Skeletal muscle tissue (tissue), 4 donors: ENCODE data around the gene NEURL1B. TPM values are rescaled to one million over a fixed set of nuclear protein-coding genes. Genes with fewer than 3 reads are reported as not detected.
"Not testable (repeated sequence)": the region's sequence is repeated elsewhere in the genome, so short reads cannot be mapped to it uniquely, and the experiment has no call there.

Source experiments
- H3K27ac ChIP-seq: one replicate; pipeline ENCODE4 v1.7.0; 2013; ENCODE audit warnings: mild to moderate bottlenecking, low read depth, low read length, inconsistent platforms
- H3K27me3 ChIP-seq, 3 donors: one replicate each; pipeline ENCODE4 v1.7.0; 2013; ENCODE audit warnings: low read length in 3 of 3; ENCODE audit not compliant: control insufficient read depth in 3 of 3, insufficient read depth in 3 of 3
- H3K36me3 ChIP-seq, 3 donors: one replicate each; pipeline ENCODE4 v1.7.0; 2013; ENCODE audit warnings: low read length in 3 of 3; ENCODE audit not compliant: control insufficient read depth in 3 of 3, insufficient read depth in 3 of 3
- H3K4me1 ChIP-seq, 3 donors: one replicate each; pipeline ENCODE4 v1.7.0; 2013; ENCODE audit warnings: low read length in 3 of 3, mild to moderate bottlenecking in 3 of 3; ENCODE audit not compliant: control insufficient read depth in 3 of 3, insufficient read depth in 3 of 3
- H3K4me3 ChIP-seq, 3 donors: one replicate each; pipeline ENCODE4 v1.7.0; 2013; ENCODE audit warnings: low read length in 3 of 3
- H3K9ac ChIP-seq, 3 donors: one replicate each; pipeline ENCODE4 v1.7.0; 2013; ENCODE audit warnings: low read length in 3 of 3, mild to moderate bottlenecking in 3 of 3, moderate library complexity in 2 of 3, low read depth in 1 of 3
- H3K9me3 ChIP-seq, 3 donors: one replicate each; pipeline ENCODE4 v1.7.0; 2013; ENCODE audit warnings: low read length in 3 of 3; ENCODE audit not compliant: control insufficient read depth in 3 of 3
- total RNA-seq: library from RNA; depleted of rRNA; stranded (reverse); fragments of >200 nt; gene quantifications from one replicate; pipeline ENCODE4 v1.2.3, GENCODE V29; 2014
- donor health status: Osteomylitis.

The NEURL1B gene
- total RNA-seq, 1 donor from 2014 or later = 23.0 TPM

DNA sequence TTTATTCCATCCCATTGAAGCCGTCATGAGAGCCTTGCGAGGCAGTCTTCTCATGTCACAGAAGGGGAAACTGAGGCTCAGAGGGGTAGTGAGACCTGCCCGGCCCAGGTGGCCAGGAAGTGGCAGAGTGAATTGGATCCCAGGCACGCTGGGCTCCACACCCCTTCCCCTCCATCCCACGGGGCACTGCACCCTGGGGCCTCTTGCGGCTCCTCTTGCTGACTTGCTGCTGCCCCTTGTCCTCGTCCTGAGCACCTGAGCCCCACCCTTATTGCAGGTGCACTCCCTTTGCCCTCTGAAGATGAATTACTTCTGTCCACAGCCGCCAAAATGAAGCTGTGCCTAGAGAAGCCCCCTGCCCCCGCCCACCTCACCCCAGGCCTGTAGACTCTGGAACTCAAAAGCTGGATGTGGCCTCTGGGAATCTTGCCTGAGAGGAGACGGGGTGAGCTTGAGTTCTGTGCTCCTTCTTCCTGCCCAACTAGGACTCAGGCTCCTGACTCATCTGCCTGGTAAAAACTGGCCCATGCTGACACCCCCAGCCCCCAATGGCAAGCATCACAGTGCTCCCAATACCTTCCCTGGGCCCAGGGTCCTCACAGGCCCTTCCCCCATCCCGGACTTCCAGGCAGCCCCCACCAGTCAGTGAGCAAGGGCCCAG, 6.4 kb downstream of the NEURL1B start:
- Histone ChIP-seq H3K9ac (peak overlapping the region in 1 of 3 donors; percentile 19), H3K36me3 (peaks cover 0 to 10% (median 0%) of the 10 kb centered on the region in 3 donors), H3K4me1 (peaks cover 36 to 50% (median 48%) of the 10 kb centered on the region in 3 donors), H3K27ac (peak overlapping the region; percentile 46), H3K9me3 (no peaks in the 10 kb centered on the region), H3K4me3 (no peak overlapping the region), H3K27me3 (no peaks in the 10 kb centered on the region)

DNA sequence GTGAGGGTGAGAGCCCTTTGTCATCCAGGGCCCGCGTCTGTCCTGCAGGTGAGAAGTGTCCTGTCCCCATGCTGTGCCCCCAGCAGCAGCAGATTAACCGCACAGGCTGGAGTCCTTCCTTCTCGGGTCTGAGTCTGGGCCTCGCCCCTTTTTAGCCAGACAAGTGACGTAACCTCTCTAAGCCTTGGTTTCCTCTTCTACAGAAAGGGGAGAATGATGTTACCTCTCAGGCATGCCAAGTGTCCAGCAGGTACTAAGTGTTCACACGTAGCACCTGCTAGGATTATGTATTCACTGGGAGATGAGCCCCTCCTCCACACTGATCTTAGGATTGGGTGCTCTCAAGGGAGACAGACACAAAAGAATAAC, 6.9 kb downstream of the NEURL1B start:
- Histone ChIP-seq H3K4me3 (no peak overlapping the region), H3K9me3 (no peaks in the 10 kb centered on the region), H3K4me1 (peaks cover 34 to 48% (median 45%) of the 10 kb centered on the region in 3 donors), H3K9ac (peak overlapping the region in 1 of 3 donors; percentile 19), H3K27ac (peak overlapping the region; percentile 42), H3K27me3 (no peaks in the 10 kb centered on the region), H3K36me3 (peaks cover 0 to 9% (median 0%) of the 10 kb centered on the region in 3 donors)

DNA sequence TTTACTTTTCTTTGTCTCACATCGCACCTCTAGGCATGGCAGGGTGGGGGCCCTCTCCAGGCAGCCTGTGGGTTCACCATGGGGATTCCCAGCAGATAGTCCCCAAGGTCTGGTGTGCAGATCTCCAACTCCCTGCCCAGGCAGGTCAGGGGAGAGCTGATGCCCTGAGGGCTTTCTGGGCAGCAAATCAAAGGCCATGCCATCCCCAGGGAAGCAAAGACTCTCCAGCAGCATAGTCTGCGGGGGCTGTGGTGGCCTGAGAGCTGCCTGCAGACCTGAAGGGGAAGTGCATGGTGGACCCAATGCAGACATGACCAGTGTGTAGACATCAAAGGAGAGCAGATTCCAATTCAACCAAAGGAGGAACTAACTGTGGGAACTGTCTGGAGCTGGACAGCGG, 7.7 kb downstream of the NEURL1B start:
- Histone ChIP-seq H3K27ac (no peak overlapping the region), H3K9ac (no peak overlapping the region), H3K36me3 (peaks cover 0 to 4% (median 0%) of the 10 kb centered on the region in 3 donors), H3K27me3 (no peaks in the 10 kb centered on the region), H3K4me1 (peaks cover 29 to 40% (median 40%) of the 10 kb centered on the region in 3 donors), H3K4me3 (no peak overlapping the region), H3K9me3 (no peaks in the 10 kb centered on the region)

DNA sequence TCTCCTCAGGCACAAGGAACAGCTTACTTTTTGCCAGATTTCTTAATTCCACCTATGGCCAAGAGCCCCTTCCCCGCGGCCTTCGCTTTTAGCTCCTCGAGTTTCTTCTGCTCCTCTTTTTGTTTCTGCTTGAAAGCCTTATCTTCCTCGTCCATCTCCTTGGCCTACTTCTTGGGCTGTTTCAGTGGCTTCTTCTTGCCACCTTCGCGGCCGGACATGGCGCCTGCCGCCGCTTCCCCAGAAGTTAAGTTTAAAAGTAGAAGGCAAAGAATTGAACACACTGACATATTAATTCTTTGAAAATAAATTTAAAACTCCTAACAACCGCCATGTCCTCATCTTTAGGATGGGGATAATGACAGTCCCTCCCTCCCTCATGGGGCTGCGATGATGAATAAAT, 15.4 kb downstream of the NEURL1B start:
- H3K36me3 ChIP-seq, H3K9ac ChIP-seq, H3K27me3 ChIP-seq, H3K27ac ChIP-seq, H3K4me3 ChIP-seq, H3K9me3 ChIP-seq: not testable (repeated sequence)
- H3K4me1 ChIP-seq = peaks cover 26 to 40% (median 38%) of the 10 kb centered on the region in 3 donors

DNA sequence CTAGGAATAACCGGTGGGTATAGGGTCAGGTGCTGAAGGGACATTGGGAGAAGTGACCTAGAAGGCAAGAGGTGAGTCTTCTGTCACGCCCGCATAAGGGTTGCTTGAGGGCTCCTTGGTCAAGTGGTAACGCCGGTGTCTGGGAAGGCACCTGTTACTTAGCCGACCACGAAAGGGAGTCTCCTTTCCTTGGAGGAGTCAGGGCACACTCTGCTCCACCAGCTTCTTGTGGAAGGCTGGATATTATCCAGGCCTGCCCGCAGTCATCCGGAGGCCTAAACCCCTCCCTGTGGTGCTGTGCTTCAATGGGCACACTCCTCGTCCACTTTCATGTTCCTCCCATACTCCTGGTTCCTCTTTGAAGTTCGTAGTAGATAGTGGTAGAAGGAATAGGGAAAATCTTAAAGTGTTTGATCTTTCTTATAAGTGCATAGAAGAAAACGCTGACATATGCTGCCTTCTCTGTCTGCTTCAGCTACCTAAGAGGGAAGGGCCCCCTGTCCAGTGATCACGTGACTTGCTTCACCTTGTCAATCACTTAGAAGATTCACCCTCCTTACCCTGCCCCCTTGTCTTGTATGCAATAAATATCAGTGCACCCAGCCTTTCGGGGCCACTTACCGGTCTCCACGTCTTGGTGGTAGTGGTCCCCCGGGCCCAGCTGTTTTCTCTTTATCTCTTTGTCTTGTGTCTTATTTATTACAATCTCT, 16.6 kb downstream of the NEURL1B start:
- H3K4me1 ChIP-seq = peaks cover 36 to 50% (median 43%) of the 10 kb centered on the region in 3 donors
- H3K27ac ChIP-seq = peak overlapping the region; percentile 62
- not testable (repeated sequence) for H3K27me3 ChIP-seq, H3K36me3 ChIP-seq, H3K4me3 ChIP-seq, H3K9ac ChIP-seq, H3K9me3 ChIP-seq

DNA sequence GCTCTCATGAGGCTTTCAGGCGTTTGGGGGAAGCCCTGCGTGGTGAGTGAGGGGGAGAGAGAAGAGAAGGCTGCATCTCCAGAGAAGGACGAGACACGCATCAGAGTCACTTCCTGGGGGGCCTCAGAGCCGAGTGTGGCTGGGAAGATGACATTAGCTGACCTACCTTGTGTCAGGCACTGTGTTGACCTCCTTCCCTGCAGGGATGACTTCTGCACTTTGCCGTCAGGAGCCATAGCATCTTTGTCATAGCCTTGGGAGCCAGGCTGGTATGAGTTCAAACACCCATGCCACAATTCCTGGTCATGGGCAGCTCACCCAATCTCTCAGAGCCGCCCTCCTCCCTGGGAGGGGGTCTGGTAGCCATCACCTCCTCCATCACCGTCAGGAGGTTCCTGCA, 17.3 kb downstream of the NEURL1B start:
- Histone ChIP-seq H3K9ac (peak overlapping the region in 1 of 3 donors; percentile 32), H3K4me1 (peaks cover 36 to 50% (median 45%) of the 10 kb centered on the region in 3 donors), H3K9me3 (peaks cover 0 to 5% (median 0%) of the 10 kb centered on the region in 3 donors), H3K27ac (peak overlapping the region; percentile 62), H3K4me3 (peak overlapping the region in 2 of 3 donors; percentile 25 to 49), H3K27me3 (no peaks in the 10 kb centered on the region), H3K36me3 (peaks cover 0 to 3% (median 0%) of the 10 kb centered on the region in 3 donors)

DNA sequence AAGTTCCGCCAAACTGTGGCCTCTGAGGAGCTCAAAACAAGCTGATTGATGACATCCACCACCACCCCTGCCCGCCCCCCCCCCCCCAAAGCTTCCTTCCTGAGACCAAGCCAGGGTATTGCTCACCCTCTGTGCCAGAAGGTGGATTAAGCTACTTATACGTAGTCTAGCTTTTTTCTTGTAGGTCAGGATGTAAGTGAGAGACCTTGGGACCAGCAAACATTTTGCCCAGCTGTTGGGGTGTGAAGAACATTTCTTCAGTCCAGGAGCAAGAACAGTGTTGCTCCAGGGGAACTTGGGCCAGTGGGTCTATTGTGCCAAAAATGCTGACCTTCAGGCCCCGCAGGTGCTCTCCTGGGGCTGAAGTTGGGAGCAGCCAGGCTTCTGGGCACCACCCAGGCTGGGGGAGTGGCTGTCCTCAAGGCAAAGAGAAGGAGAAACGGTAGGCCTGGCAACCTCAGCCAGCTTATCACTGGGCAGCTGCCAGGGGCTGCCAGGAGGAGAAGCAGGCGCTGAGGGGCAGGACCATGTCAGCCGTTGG, 18.0 kb downstream of the NEURL1B start:
- H3K36me3 ChIP-seq = peaks cover 0 to 3% (median 0%) of the 10 kb centered on the region in 3 donors
- no peak overlapping the region for H3K4me3 ChIP-seq
- H3K9ac ChIP-seq = peak overlapping the region in 1 of 3 donors; percentile 68

DNA sequence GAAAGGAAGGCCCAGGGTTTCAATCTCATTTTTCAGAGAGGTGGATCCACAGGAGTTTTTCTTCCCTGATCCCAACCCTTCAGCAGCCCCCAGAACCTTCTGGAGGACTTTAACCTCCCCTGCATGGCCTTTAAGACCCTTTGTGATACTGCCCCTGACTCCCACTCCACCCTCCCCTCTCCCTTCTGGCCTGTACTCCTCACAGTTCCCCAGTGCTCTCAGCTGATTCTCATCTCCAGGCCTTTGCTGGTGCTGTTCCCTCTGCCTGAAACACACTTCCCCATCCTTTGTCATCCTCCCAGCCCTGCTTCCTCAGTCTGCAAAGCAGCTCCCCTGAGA, 18.5 kb downstream of the NEURL1B start:
- no peak overlapping the region for H3K4me3 ChIP-seq
- H3K36me3 ChIP-seq = peaks cover 0 to 3% (median 0%) of the 10 kb centered on the region in 3 donors
- peak overlapping the region; percentile 68 for H3K27ac ChIP-seq
- H3K9ac ChIP-seq = peak overlapping the region in 1 of 3 donors; percentile 68
- peaks cover 0 to 5% (median 0%) of the 10 kb centered on the region in 3 donors for H3K9me3 ChIP-seq
- H3K4me1 ChIP-seq = peaks cover 36 to 54% (median 45%) of the 10 kb centered on the region in 3 donors
- H3K27me3 ChIP-seq = no peaks in the 10 kb centered on the region

More for the DNA sequence above, 18.0 kb downstream of the NEURL1B start:
- peaks cover 0 to 5% (median 0%) of the 10 kb centered on the region in 3 donors for H3K9me3 ChIP-seq
- no peaks in the 10 kb centered on the region for H3K27me3 ChIP-seq
- H3K27ac ChIP-seq = peak overlapping the region; percentile 68
- H3K4me1 ChIP-seq = peaks cover 36 to 53% (median 45%) of the 10 kb centered on the region in 3 donors

DNA sequence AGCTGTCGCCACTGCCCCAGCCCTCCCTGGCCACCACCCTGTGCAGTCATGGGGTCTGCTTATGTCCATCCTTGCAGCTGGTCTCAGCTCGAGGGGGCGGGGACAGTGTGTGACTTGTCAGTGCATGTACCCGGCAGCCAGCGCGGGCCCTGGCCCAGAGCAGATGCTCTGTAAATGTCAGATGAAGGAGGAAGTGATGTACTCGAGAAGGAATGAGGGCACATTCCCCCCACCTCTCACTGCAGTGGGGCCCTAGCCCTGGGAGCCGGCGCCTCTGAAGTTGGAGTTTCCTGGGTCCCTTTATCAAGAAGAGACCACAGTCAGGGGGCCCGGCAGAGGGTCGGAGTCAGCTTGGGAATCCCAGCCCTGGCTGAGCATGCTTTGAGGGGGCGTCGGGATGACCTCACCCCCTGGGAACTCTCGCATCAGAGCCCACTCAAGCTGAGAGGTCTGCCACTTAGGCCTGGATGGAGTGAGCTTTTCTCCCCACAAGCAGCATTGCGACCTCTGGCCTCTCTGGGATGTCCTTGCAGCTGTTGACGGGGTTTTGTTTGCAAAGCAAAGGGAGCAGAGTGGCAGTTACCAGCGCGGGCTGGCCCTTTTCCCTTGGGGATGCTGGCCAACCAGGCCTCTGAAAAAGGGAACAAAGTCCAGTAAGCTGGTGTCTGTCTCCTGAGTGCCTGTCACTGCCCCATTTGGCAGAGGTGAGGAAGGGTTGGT, 19.0 kb downstream of the NEURL1B start:
- Histone ChIP-seq H3K27ac (peak overlapping the region; percentile 68), H3K36me3 (peaks cover 0 to 3% (median 0%) of the 10 kb centered on the region in 3 donors), H3K9me3 (peaks cover 0 to 5% (median 0%) of the 10 kb centered on the region in 3 donors), H3K4me1 (peaks cover 36 to 54% (median 45%) of the 10 kb centered on the region in 3 donors), H3K4me3 (no peak overlapping the region), H3K9ac (peak overlapping the region; percentile 21 to 68 (median 38)), H3K27me3 (no peaks in the 10 kb centered on the region)
